ENCODE data around the gene FRMD5.

Gene FRMD5

DNA sequence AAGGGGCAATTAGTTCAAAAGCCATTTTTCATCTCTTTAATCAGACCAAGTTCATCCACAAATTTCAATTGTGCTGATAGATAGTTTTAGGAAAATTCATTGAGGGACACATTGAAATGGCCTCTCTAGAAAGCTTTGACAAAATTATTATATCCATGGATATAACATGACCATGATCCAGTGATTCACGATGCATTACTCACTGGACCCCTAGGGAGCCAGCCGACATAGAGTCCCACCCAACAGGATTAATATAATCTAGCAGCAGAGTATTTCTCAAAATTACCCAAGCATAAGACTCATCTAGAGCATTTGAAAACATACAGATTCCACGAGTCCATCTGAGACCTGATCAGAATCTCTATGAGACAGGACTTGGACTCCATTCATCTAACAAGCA is 100.3 kb downstream of the FRMD5 start:
- no peaks in the 10 kb centered on the region for H3K4me1 Mint-ChIP-seq (ENCODE audit: low read depth)
- H3K27ac Mint-ChIP-seq = no peak overlapping the region
- DNase-seq = no peak
- no peak overlapping the region for H3K4me3 Mint-ChIP-seq
- no peaks in the 10 kb centered on the region for H3K9me3 Mint-ChIP-seq
- H3K27me3 Mint-ChIP-seq = peaks cover 24% of the 10 kb centered on the region
- H3K36me3 Mint-ChIP-seq (ENCODE audit: low read depth) = no peaks in the 10 kb centered on the region

DNA sequence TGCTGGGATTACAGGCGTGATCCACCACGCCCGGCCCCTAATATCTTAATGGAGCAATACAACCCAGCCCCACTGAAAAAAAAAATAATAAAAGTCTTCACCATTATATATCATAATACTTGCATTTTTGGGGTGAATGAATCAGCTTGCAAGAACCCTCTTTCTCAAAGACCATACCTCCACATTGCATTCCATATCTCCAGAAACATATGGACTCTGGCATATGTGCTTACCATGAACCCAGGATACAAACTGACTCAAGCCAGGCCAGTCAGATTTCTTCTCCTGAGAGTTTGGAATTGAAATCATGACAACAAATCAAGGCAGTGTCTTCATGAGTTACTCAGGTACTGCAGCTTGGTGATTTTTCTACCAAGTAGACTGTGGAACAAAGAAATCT is 101.2 kb downstream of the FRMD5 start:
- no peaks in the 10 kb centered on the region for H3K9me3 Mint-ChIP-seq
- H3K36me3 Mint-ChIP-seq (ENCODE audit: low read depth) = no peaks in the 10 kb centered on the region
- H3K4me3 Mint-ChIP-seq = no peak overlapping the region
- no peaks in the 10 kb centered on the region for H3K4me1 Mint-ChIP-seq (ENCODE audit: low read depth)
- no peak for DNase-seq
- no peak overlapping the region for H3K27ac Mint-ChIP-seq
- H3K27me3 Mint-ChIP-seq = peaks cover 24% of the 10 kb centered on the region

DNA sequence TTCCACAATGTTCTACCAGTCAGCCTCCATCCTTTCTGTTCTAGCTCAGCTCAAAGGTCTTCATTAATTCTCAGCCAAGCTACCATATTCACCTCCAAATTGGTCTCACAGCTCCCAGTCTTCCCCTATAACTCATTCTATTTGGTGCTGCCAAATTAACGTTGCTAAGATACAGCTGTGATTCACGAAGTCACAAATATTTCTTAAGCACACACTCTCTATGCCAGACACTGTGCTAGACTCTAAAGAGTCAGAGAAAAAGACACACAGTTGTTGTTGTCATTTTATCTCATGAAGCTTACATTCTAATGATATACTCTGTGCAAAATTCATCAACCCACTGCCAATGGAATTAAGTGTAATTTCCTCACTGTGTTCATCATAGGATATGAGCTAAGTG is 102.8 kb downstream of the FRMD5 start:
- Mint-ChIP-seq H3K36me3 (ENCODE audit: low read depth) (no peaks in the 10 kb centered on the region), H3K4me1 (ENCODE audit: low read depth) (no peaks in the 10 kb centered on the region), H3K4me3 (no peak overlapping the region), H3K9me3 (no peaks in the 10 kb centered on the region), H3K27ac (no peak overlapping the region), H3K27me3 (peaks cover 24% of the 10 kb centered on the region)
- no peak for DNase-seq

DNA sequence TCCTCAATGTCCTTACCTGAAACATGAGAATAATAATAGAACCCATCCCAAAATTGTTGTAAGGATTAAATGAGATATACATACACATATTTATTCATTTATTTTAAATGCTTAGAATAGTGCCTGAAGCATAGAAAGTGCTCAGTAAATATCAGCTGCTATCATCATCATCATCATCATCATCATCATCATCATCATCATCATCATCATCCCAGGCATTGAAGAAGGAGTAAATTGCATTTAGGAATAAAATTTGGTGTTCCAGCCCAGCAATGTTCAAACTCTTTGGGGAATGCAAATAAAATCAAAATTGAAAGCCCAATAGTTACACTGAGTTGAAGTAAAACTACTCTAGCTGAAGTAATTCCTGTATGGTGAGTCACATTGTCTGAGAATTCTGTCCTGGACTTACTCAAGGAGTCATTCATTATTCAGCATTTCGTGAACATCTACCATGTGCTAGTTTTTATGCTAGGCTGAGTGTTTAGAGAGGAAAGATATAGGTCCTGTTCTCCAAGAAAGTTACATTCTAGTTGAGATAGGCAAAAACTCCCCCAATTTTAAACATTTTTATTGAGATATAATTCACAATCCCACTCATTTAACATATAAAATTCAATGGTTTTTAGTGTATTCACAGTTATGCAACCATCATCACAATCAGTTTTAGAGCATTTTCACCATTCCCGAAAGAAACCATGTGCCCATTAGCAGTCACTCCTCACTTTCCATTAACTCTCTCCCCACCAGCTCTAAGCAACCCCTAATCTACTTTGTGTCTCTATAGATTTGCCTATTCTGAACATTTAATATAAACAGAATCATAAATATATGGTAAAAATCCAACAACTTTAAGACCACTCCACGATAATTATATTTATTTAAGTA is 107.2 kb downstream of the FRMD5 start:
- DNase-seq = no peak
- H3K27me3 Mint-ChIP-seq = peaks cover 12% of the 10 kb centered on the region
- H3K4me1 Mint-ChIP-seq (ENCODE audit: low read depth) = no peaks in the 10 kb centered on the region
- no peak overlapping the region for H3K27ac Mint-ChIP-seq
- no peak overlapping the region for H3K4me3 Mint-ChIP-seq
- no peaks in the 10 kb centered on the region for H3K9me3 Mint-ChIP-seq
- H3K36me3 Mint-ChIP-seq (ENCODE audit: low read depth) = no peaks in the 10 kb centered on the region

DNA sequence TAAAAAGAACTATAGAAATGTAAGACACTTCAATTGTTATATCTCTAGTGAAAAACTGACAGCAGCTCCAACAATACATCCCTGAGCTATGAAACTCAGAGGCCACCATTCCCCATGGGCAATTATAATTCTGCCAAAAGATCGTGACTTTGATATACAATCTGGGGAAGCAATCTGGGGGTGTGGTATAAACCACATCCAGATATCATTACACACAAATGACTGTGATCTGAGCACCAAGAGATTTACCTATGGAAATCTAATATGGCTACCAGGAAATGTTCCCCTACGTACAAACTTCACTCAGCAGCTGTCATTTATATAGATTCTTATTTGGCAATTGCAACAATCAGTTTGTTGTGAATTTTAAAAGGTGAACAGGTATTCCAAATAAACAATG is 110.3 kb downstream of the FRMD5 start:
- Mint-ChIP-seq H3K4me1 (ENCODE audit: low read depth) (no peaks in the 10 kb centered on the region), H3K36me3 (ENCODE audit: low read depth) (no peaks in the 10 kb centered on the region), H3K27ac (no peak overlapping the region), H3K9me3 (no peaks in the 10 kb centered on the region), H3K27me3 (peaks cover 18% of the 10 kb centered on the region), H3K4me3 (no peak overlapping the region)
- DNase-seq = no peak

DNA sequence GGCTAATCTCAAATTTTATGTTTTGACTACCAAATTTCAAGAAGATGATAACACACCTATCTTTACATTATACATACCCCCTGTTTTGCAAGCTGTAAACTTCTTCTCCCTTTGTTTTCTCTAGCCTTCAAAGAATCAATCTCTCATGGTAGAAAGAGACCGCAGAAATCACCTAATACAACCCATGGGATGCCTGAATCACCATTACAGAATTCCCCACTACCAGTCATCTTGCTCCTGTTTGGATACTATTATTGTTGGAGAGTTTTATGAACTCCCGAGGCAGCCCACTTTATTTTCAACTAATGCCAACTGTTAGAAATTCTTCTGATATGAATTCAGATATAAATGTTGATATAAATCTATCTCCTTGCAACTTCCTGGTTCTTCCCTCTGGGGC is 110.9 kb downstream of the FRMD5 start:
- Mint-ChIP-seq H3K9me3 (no peaks in the 10 kb centered on the region), H3K36me3 (ENCODE audit: low read depth) (no peaks in the 10 kb centered on the region), H3K4me3 (no peak overlapping the region), H3K27ac (no peak overlapping the region), H3K27me3 (peaks cover 20% of the 10 kb centered on the region), H3K4me1 (ENCODE audit: low read depth) (no peaks in the 10 kb centered on the region)
- no peak for DNase-seq

DNA sequence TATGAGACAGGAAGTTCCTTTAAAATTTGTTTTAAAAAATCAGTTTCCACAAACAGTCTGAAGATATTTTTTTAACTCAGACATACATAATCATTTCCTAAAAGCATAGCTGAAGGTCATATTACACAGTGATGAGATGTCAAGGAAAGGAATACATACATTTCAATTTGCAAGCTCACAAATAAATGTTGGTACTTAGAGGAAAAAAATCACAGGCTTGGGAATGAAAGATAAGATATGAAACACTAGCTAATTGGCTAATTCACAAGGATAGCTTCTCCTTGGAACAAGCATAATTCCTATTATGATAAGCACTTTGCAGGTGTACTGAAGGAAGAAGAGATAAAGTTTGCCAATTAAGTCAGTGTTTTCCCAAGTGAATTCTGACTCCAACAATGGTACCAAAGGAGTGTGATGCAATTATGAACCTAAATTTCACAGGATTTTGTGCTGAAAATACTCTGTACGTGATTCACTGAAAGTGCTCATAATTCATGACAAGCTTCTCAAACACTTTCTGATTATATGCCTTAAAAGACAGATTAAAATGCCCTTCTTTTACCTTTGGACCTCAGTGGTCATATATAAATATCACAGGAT is 112.4 kb downstream of the FRMD5 start:
- no peaks in the 10 kb centered on the region for H3K36me3 Mint-ChIP-seq (ENCODE audit: low read depth)
- no peak overlapping the region for H3K4me3 Mint-ChIP-seq
- DNase-seq = no peak
- peaks cover 31% of the 10 kb centered on the region for H3K27me3 Mint-ChIP-seq
- H3K4me1 Mint-ChIP-seq (ENCODE audit: low read depth) = no peaks in the 10 kb centered on the region
- no peak overlapping the region for H3K27ac Mint-ChIP-seq
- H3K9me3 Mint-ChIP-seq = no peaks in the 10 kb centered on the region

DNA sequence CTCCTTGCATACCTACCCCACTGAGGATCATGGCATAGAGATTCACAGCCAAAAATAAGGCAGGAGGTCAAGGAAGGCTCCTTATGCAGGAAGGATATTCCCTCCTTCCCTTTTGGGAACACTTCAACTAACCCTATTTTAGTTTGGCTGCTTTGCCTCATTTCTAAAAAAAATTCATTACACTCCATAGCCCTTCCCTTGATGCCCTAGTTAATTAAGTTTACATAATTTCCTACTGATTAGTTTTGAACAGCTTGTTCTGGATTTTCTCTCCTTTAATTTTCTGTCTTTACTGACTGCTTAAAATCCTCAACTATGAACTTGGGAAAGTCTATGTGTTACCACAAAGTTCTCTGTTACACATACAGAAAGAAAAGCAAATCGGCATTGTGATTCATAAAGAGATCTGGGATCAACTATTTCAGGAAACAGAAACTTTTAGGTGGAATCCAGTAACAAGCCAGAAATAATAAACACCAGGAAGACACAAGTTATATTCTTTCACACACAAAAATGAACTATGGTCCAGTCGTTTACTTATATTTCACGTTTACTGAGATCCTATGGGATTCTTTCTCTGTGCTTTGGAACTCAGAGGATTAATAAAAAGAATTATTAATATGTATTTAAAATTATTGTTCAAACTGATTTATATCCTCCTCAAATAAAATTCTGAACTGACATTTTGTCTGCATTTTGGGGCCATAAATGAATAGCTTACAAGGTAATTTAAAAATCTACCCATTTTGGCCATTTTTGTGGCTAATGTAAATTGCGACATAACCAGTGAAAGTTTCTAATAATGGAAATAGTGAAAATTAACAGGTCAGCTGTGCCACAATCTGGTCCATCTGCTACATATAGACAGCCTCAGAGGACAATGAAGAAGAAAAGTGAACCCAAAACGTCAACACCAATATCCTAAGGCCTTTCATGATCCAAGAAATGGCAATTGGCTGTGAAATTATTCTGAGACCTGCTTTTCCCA is 113.8 kb downstream of the FRMD5 start:
- Mint-ChIP-seq H3K27ac (no peak overlapping the region), H3K4me3 (no peak overlapping the region), H3K9me3 (no peaks in the 10 kb centered on the region), H3K27me3 (peaks cover 36% of the 10 kb centered on the region), H3K36me3 (ENCODE audit: low read depth) (no peaks in the 10 kb centered on the region), H3K4me1 (ENCODE audit: low read depth) (no peaks in the 10 kb centered on the region)
- DNase-seq = no peak

DNA sequence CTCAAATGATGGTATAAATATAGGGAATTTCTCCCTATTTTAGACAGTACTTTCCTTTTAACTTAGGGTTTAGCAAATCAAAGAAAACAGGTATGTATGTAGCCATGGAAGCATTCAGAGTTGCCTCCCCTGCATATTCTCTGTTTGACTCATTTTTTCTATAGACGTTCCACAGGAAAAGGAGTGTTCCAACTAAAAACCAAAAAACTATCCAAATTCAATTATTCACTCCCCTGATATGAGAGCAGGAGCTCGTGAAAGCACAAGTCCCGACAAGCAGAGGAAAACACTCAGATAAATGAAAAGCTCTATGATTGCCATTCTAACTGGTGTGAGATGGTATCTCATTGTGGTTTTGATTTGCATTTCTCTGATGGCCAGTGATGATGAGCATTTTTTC is 119.5 kb downstream of the FRMD5 start:
- Mint-ChIP-seq H3K4me1 (ENCODE audit: low read depth) (peaks cover 2% of the 10 kb centered on the region), H3K27me3 (peaks cover 35% of the 10 kb centered on the region), H3K27ac (no peak overlapping the region), H3K9me3 (no peaks in the 10 kb centered on the region), H3K36me3 (ENCODE audit: low read depth) (no peaks in the 10 kb centered on the region), H3K4me3 (no peak overlapping the region)
- no peak for DNase-seq

DNA sequence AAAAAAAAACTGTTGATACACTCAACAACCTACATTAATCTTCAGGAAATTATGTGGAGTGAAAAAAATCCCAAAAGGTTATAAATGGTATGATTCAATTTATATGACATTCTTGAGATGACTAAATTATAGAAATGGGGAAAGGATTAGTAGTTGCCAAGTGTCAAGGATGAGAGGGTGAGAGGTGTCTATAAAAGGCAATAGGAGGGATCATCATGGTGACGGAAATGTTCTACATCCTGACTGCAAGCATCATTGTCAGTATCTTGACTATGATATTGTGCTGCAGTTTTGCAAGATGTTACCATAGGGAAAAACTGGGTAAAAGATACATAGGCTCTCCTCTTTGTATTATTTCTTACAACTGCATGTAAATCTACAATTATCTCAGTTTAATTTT is 125.6 kb downstream of the FRMD5 start:
- Mint-ChIP-seq H3K27me3 (peaks cover 22% of the 10 kb centered on the region), H3K36me3 (ENCODE audit: low read depth) (no peaks in the 10 kb centered on the region), H3K9me3 (no peaks in the 10 kb centered on the region), H3K4me1 (ENCODE audit: low read depth) (peaks cover 6% of the 10 kb centered on the region), H3K27ac (no peak overlapping the region), H3K4me3 (no peak overlapping the region)
- DNase-seq = no peak

DNA sequence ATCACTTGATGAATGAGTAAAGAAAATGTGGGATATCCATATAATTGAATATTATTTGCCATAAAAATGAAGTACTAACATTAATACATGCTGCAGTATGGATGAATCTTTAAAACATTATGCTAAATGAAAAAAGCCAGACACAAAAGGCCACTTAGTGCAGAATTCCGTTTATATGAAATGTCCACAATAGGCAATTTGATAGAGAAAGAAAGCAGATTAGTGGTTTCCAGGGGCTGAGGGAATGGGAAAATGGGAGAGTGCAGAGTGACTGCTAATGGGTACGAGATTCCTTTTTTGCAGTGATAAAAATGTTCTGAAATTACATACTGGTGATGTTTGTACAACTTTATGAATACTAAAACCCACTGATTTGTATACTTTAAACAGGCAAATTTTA is 126.7 kb downstream of the FRMD5 start:
- Mint-ChIP-seq H3K4me3 (no peak overlapping the region), H3K9me3 (no peaks in the 10 kb centered on the region), H3K36me3 (ENCODE audit: low read depth) (no peaks in the 10 kb centered on the region), H3K27ac (no peak overlapping the region), H3K27me3 (peaks cover 23% of the 10 kb centered on the region), H3K4me1 (ENCODE audit: low read depth) (peaks cover 6% of the 10 kb centered on the region)
- DNase-seq = no peak

DNA sequence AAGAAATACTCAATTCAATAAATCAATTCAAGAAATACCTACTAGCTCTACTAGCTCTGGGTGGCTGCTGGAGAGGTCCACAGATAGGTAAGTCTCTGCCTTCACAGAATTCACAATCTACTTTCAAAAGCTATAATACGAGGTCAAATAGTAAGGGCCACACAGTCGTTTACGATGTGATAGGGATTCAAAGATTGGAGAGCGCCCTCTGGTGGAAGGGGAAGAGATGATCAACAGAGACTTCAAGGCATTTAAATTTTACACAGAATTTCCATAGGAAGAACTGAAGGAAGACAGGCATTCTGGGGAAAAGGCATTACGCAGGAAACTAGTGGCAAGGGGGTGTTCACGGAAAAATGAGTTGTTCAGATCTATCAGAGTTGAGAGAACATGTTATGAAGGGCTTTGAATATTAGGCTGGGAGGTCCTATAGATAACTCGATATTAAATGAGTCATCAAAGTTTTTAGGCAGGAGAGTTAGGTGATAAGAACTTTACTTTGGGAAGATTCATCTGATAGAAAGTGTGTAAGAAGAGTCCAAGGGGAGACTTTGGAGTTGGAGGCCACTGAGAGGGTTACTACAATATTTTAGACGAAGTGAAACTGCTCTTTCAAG is 128.8 kb downstream of the FRMD5 start:
- Mint-ChIP-seq H3K27ac (no peak overlapping the region), H3K4me1 (ENCODE audit: low read depth) (peaks cover 6% of the 10 kb centered on the region), H3K36me3 (ENCODE audit: low read depth) (no peaks in the 10 kb centered on the region), H3K27me3 (peaks cover 23% of the 10 kb centered on the region), H3K4me3 (no peak overlapping the region), H3K9me3 (no peaks in the 10 kb centered on the region)
- DNase-seq = peak; percentile 46

DNA sequence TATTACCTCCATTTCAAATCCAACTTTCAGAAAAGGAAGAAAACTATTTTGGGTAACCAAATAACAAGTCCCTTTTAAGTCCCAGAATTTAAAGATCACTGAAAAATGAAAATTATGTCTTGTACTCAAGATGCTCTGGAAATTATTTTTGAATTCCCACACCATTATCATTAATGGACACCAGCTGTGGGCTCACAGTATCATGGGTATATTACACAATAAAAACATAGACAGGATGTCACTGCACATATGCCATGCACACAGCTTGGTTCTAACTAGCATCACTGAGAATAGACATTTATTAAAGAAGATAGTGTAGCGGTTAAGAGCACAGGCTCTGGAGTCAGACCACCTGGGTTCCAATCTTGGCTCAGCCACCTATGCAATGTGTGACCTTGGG is 130.4 kb downstream of the FRMD5 start:
- no peak overlapping the region for H3K27ac Mint-ChIP-seq
- no peak overlapping the region for H3K4me3 Mint-ChIP-seq
- no peaks in the 10 kb centered on the region for H3K9me3 Mint-ChIP-seq
- DNase-seq = no peak
- H3K27me3 Mint-ChIP-seq = peaks cover 18% of the 10 kb centered on the region
- H3K36me3 Mint-ChIP-seq (ENCODE audit: low read depth) = no peaks in the 10 kb centered on the region
- H3K4me1 Mint-ChIP-seq (ENCODE audit: low read depth) = peaks cover 6% of the 10 kb centered on the region

DNA sequence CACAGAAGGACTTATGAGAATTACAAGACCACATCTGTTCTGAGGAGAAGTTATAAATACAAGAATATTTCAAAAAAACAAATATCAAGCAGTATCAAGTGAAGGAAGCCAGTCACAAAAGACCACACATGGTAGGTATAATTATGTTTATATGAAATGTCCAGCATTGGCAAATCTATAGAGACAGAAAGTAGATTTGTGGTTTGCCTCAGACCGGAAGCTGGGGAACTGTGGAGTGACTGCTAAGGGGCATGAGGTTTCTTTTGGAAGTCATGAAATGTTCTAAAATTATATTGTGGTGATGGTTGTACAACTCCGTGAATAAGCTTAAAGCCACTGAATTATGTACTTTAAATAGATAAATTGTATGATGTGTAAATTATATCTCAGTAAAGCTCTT is 136.9 kb downstream of the FRMD5 start:
- Mint-ChIP-seq H3K27me3 (peaks cover 19% of the 10 kb centered on the region), H3K36me3 (ENCODE audit: low read depth) (no peaks in the 10 kb centered on the region), H3K9me3 (no peaks in the 10 kb centered on the region), H3K4me1 (ENCODE audit: low read depth) (no peaks in the 10 kb centered on the region), H3K27ac (no peak overlapping the region), H3K4me3 (no peak overlapping the region)
- no peak for DNase-seq
